HuH-7 (cell line): Measurements from ENCODE around the gene IL17RE.
"Not testable (repeated sequence)": the region's sequence is repeated elsewhere in the genome, so short reads cannot be mapped to it uniquely, and the experiment has no call there.

Source experiments
- DNase-seq: peaks from one replicate; pipeline ENCODE4 v3.0.0; 2011; ENCODE audit warnings: low spot score

Gene IL17RE

DNA sequence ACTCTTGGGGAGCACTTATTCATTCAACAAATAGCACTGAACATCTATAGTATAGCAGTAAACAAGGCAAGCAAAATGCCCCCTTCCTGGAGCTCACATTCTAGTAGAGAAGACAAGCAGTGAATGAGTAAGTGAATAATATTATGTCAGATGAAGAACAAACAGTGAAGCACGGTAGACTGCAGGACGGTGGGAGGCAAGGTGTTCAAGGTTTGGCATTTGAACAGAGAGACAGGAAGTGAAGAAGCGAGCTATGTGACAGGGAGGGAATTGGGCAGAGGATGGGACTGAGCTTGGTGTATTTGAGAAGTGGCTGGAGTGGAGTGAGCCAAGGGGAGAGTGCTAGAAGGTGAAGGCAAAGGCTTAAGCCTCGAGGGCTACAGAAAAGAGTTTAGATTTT lies 32.3 kb downstream of the IL17RE start:
- no peak for DNase-seq

DNA sequence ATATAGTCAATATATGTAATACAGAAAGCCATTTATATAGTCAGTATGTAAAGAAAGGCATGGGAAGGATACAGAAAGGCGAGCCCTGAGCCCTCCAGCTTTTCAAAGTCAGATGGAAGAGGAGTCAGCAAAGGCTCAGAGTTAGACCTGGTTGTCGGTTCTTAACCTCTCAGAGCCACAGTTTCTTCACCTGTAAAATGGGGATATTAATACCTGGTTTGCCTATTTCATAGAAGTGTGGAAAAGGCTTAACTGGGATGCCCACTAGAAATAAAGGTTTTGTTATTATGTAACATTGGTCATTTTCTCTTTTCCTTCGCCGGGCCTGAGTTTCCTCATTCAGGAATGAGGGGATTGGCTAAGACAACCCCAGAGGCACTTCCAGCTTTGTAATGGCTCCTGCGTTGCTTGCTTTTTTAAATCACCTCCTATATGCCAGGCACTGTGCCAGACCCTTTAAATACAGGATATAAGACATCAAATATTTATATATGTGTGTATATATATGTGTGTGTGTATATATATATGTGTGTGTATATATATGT lies 33.4 kb downstream of the IL17RE start:
- DNase-seq: no peak

DNA sequence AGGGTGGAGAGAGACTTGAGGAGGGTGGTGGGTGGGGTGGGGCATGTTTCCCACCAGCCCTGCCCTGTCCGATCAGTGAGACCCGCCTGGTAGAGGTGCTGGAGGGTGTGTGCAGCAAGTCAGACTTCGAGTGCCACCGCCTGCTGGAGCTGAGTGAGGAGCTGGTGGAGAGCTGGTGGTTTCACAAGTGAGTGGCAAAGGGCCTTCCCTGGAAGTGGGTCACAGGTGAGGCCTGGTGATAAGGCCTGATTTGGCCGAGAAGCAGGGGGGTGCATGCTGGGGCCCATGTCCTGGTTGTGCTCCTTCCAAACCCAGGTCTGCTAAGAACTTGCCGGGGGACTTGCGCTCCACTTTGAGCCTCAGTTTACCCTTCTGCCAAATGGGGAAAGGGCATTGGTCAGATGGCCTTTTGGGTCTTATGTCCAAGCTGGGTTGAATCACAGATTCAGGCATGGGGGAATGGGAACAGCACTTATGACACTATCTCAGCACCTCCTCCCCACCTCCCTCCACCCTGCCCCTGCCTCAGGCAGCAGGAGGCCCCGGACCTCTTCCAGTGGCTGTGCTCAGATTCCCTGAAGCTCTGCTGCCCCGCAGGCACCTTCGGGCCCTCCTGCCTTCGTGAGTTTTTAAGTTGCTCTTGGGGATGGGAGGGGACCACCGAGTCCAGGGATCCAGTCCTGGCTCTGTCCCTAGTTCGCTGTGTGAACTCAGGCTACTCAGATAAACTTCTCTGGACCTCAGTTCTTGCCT lies 35.0 kb downstream of the IL17RE start:
- DNase-seq: no peak

DNA sequence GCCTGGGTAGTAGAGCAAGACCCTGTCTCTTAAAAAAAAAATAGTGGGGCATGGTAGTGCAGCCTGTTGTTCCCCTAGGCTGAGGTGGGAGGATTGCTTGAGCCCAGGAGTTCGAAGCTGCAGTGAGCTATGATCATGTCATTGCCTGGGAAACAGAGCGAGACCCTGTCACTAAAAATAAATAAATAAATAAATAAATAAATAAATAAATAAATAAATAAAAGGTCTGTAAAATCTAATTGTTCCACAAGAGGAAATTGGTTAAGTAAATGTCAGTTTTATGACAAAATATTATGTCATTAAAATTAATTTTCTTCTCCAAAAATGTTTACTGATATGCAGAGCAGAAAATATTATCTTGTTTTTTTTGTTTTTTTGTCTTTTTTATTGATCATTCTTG lies 36.3 kb downstream of the IL17RE start:
- no peak for DNase-seq

DNA sequence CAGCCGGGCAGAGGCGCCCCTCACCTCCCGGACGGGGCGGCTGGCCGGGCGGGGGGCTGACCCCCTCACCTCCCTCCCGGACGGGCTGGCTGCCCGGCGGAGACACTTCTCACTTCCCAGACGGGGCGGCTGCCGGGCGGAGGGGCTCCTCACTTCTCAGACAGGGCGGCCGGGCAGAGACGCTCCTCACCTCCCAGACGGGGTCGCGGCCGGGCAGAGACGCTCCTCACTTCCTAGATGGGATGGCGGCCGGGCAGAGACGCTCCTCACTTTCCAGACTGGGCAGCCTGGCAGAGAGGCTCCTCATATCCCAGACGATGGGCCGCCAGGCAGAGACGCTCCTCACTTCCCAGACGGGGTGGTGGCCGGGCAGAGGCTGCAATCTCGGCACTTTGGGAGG lies 37.3 kb downstream of the IL17RE start:
- DNase-seq: not testable (repeated sequence)

DNA sequence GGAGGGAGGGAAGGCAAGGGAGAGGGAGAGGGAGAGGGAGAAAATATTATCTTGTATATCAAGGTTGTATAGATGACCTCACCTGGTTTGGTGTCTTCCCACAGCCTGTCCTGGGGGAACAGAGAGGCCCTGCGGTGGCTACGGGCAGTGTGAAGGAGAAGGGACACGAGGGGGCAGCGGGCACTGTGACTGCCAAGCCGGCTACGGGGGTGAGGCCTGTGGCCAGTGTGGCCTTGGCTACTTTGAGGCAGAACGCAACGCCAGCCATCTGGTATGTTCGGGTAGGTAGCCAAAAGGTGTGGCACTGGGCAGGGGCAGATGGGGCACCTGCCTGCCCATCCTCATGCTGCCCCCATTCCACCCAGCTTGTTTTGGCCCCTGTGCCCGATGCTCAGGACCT lies 38.1 kb downstream of the IL17RE start:
- DNase-seq: no peak

DNA sequence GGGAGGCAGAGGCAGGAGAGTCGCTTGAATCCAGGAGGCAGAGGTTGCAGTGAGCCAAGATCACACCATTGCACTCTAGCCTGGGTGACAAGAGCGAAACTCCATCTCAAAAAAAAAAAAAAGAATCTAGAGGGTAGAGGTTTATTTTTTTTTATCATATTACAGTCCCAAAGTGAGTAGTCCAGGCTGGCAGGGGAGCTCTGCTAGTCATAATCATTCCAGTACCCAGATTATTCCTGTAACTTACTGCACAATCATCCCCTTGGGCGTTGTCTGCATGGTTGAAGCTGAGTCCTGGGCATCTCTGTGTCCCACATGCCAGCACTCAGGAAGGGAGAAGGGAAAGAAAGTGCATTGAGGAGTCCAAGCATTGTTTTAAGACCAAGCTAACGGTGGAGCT lies 39.5 kb downstream of the IL17RE start:
- DNase-seq: no peak

DNA sequence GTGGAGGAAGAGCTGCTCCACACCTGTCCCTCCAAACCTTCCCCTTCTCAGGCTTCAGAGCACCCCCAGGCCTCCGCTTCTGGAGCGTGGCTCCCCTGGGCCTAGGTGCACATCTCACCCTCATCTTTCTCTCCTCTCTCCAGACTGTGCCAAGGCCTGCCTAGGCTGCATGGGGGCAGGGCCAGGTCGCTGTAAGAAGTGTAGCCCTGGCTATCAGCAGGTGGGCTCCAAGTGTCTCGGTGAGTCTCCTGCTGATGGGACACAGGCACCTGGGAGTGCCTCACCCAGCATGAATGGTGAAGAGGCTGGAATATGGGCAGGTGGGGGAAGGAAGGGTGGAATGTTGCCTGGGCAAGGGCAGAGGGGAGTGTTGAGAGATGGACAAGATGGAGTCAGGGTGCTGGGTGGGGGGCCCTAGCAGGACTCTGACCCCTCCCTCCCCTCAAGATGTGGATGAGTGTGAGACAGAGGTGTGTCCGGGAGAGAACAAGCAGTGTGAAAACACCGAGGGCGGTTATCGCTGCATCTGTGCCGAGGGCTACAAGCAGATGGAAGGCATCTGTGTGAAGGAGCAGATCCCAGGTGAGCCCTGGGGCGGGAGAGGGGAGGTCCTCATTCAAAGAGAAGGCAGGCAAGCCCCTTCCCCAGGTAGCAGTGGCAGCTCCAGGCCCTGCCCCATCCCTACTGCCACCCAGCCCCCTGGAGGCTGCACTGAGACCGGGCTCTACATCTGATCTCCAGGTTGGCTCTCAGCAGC lies 40.5 kb downstream of the IL17RE start:
- no peak for DNase-seq

DNA sequence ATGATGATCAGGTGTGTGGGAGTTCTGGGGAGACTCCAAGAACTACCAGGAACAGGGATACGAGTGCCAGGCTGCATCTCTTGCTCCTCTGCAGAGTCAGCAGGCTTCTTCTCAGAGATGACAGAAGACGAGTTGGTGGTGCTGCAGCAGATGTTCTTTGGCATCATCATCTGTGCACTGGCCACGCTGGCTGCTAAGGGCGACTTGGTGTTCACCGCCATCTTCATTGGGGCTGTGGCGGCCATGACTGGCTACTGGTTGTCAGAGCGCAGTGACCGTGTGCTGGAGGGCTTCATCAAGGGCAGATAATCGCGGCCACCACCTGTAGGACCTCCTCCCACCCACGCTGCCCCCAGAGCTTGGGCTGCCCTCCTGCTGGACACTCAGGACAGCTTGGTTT lies 41.6 kb downstream of the IL17RE start:
- no peak for DNase-seq

DNA sequence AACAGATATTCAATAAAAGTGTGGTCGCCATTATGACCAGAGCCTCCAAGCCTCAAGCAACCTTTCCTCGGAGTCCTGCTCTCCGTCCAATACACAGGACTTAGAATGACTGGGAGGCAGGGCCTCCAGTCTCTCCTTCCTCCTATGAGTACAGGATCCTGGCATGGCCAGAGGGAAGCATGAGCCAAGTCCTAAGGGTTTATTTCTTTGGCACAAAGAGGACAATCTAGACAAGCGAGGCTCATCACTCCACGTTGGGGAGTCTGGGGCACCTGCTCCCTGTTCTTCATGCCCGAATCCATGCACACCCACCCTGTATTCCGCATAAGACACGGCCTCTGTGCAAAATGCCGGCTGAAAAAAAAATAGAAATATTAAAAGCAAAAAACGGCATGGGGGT lies 42.7 kb downstream of the IL17RE start:
- peak; percentile 26 for DNase-seq

DNA sequence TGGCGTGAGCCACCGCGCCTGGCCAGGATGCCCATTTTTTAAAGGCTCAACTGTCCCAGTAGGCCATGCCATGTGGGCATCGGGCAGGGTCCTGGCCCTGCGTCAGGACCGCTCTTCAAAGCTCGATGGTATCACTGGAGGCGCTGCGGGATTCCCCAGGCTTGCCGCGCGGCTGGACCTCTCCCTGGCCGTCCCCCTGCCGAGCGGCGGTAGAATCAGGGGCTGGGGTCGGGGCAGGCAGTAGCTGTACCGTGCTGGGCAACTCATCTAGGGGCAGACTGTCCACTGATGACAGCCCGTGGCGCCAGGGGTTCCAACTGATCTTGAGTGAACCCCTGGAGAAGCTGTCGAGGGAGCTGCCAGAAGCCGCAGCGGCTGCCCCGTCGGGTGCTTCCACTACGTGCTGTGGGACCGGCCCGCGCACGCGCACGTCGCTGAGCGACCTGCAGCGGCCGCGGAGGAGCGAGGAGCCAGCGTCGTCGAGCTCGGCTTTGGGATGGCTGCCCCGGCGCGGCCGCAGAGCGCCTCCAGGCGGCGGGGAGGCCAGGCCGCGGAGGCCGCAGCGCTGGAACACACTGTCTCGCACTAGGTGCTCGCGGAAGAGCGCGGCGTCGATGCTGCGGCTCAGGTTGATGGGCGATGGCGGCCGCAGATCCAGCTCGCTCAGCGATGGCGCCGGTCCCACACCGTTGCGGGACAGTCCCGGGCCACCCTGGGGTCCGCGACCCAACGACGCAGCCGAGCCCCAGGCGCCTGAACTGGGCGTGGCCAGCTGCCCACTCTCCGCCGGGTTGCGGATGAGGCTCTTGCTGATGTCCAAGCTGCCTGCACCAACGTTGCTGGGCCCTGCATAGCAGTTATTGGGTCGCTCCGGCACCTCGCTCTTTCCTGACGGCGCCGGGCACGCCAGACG lies 43.7 kb downstream of the IL17RE start:
- peak; percentile 99 for DNase-seq

DNA sequence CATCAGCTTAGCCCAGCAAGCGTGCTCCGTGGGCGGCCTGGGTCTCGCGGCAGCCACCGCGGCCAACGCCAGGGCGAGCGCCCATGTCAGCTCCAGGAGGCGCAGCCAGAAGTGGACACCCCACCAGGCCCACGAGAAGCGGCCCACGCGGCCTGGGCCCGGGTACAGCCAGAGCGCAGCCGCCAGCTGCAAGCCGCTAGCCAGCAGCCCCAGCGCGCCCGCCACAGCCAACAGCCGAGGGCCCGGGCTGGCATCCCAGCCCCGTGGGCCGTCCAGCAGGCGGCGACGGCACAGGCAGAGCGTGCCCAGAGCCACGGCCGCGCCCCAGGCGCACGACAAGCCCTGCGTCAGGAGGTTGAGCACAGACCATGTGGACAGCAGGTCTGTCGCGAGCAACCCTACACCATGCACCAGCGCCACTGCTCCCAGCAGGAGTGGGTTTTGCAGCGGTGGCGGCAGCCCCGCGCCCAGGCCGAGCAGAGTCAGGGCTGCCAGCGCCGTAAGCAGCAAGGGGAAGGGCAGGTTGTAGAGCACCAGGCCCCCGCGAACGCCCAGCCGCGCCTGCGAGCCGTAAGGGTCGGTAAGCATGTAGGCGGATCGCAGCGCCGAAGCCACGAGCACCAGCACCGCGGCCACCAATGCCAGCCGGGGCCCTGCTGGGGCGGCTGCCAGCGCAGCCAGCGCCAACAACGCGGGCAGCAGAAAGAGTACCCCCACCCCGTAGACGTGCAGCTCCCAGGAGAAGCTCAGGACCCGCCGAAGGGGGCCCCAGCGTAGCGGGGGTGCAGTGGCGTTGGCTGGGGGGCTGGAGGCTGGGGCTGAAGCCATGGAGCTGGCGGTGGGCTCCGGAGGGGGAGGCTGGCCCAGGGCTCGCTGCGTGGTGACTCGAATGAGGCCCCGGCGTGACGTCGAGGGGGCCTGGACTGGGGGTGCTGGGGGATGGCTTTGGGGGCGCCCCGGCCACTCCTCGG lies 44.7 kb downstream of the IL17RE start:
- peak; percentile 99 for DNase-seq

DNA sequence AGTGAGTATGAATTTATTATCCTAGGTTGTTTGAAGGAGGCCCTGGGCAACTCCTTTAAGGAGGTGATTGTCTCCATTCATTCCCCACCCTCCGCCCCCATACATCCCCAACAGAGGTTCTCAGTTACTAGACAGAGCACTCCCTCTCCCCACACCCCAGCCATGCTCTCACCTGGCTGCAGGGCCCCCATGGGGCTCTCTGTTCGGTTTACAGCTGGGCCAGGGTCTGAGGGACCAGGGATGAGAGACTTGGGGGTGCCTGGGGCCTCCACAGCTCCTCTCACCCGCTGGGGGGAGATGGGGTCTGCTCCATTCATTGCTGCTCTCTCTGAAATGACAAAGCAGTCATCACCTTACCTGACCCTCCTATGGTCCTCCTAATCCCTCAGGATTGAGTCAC lies 45.9 kb downstream of the IL17RE start:
- no peak for DNase-seq

DNA sequence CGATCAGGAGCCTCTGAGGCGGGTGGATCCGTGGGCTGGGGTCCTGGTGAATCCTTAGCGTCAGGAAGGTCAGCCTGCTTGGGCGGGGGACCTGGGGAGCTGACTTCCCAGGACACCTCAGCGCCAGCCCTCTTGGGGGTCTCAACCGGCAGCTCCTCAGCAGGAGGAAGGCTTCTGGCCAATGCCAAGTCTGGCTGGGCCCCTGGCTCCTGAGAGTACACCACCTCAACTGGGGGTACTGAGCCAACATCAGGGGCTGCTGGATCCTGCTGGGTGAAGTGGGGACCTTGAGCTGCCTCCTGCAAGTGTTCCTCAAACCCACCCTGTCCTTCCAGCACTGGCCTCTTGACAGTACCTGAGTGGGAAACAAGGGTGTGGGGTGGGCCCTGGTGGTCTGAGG lies 46.5 kb downstream of the IL17RE start:
- DNase-seq: no peak

DNA sequence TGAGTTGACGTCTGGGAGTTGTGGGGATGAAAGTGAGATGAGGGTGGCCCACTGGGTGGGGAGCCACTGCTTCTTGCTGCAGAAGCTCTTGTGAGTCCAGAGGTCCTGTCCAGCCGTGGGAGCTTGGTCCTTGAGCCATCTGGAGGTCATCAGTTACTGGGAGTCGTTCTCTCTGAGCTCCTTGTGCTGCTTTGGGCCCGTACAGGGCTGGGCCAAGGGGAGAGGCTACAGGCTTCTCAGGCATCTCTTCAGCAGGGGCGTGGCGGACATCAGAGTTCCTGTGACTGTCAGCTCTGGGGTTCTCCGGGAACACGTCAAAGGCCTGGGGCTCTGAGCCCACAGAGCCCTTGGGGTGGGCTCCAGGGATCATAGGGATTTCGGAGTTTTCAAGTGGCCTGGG lies 47.0 kb downstream of the IL17RE start:
- DNase-seq: no peak

DNA sequence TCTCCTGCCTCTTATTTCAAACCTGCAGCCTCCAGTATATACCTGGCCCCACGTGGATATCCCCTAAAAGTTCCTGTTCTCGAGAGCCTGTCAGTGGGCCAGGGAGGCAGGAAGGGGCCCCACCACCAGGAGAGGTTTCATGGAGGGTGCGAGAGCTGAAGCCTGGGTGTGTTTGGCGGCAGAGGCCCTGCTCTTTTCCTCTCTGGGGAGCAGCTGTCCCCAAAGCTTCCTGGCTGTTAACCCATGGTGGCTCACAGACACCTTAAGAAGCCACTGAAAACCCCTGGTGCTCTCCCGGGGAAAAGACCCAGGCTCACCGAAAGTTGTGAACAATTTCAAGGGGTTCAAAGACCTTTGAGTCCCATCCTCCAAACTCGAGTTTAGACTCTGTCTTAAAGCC lies 48.5 kb downstream of the IL17RE start:
- DNase-seq: no peak

DNA sequence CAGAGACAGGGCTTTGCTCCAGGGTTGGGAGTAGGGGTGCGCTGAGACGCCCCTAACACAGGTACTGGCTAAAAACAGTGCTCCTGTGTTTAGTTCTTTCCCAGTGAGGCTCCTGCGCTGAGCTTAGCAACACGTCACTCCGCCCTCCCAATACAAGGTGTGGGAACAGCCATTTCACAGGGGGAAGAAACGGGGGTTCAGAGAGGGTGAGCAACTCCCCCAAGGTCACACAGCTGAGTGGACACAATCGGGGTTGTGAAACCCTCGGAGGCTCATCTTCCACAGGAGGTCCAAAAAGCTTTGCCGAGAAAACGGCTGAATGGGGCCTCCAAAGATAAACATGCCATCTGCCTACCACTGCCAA lies 48.9 kb downstream of the IL17RE start:
- DNase-seq: no peak

DNA sequence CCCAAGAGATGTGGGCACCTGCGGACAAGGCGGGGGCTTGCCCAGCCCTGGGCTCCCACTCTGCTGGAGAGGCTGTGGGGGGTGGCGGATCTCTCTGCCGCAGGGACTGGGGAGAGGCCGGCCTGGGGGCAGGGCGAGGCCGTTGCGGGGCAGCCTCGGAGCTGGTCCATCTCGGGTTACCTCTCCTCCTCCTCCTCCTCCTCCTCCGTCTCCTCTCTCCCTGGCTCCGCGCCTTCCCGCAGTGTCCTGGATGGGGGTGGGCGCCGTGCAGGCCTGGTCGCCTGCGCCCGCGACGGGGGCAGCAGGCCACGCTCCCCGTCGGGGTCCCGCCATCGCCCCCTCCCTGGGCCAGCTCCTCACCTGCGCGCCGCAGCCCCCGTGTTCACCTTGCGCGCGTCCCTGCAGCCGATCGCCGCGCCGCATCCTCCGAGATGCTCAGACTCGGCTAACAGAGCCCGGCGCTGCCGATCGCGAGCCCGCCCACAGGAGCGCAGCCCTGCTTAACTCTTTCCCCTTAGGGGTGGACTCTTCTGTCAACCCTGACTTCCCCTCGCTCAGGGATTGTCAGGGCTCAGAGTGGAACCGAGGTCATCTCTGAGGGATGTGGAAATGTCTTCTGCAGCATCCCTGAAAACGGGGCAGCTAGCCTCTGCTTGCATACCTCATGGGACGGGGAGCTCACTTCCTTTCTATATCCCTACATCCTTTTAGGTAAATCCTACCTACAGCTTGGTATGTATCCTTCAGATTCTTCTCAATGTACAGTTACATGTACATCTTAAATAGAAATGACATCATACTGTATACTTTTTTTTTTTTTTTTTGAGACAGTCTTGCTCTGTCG lies 49.5 kb downstream of the IL17RE start, which contains the start of gene PRRT3:
PRRT3 (minus strand) TSS at position 447 of the 844 bp plus-strand sequence. CDS start 2,293 bp downstream, outside the sequence.
- DNase-seq: peak; percentile 83

DNA sequence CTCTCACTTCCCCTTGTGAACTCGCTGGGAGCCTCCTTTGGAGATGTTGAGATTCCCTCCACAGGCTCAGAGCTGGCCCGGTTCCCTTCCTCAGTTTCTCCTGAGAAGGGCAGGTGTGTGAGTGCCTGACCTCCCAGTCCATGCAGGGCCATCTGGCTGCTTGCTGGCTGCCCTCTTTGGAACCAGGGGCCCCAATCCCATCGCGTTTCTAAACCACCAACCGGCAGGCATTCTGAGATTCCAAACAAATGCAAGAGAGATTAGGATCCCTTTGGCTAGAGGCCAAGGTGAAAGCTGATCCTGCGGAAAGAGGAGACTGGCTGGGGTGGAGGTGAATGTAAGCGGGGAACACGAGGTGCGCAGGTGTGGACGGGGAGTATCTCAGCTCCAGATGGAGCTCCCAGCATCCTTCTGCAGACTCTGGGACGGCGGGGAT lies 52.4 kb downstream of the IL17RE start:
- DNase-seq: peak; percentile 66
